Stimulated activated CD8-positive, alpha-beta memory T cell treated with anti-CD3 and anti-CD28 coated beads, Interleukin-15, amount 100 ng/mL, for 24 hours (primary cell): ENCODE results near the gene CD37.
"Not testable (repeated sequence)": the region's sequence is repeated elsewhere in the genome, so short reads cannot be mapped to it uniquely, and the experiment has no call there.

ENCODE experiments used
- DNase-seq: peaks from one replicate; pipeline ENCODE4 v3.0.0-alpha.2; 2020; ENCODE audit warnings: low read depth

CD37 gene

GRCh38 chr19:49347191-49347590 lies 12.0 kb downstream of the CD37 start:
- DNase-seq: no peak

- DNase-seq: no peak
Measured at GRCh38 chr19:49347835-49348234, 12.6 kb downstream of the CD37 start.

GRCh38 chr19:49348305-49349189 lies 13.3 kb downstream of the CD37 start:
- no peak for DNase-seq

- DNase-seq: no peak
Measured at GRCh38 chr19:49349567-49349966, 14.4 kb downstream of the CD37 start.

- DNase-seq: no peak
Measured at GRCh38 chr19:49355909-49356353, 20.7 kb downstream of the CD37 start.

- DNase-seq: no peak
Measured at GRCh38 chr19:49356382-49356781, 21.2 kb downstream of the CD37 start.

- no peak for DNase-seq
Measured at GRCh38 chr19:49357186-49357585, 22.0 kb downstream of the CD37 start.

- DNase-seq: no peak
Measured at GRCh38 chr19:49359851-49360820, 24.9 kb downstream of the CD37 start.

GRCh38 chr19:49361438-49362047 lies 26.3 kb downstream of the CD37 start:
- DNase-seq: no peak

GRCh38 chr19:49362048-49362928 lies 27.1 kb downstream of the CD37 start, which contains the start of gene TEAD2:
TEAD2 (minus strand) TSS chr19:49362416; CDS start chr19:49360075, 2,341 bp downstream.
- DNase-seq: no peak

GRCh38 chr19:49362929-49363267 lies 27.7 kb downstream of the CD37 start:
- DNase-seq: no peak

GRCh38 chr19:49363268-49364082 lies 28.3 kb downstream of the CD37 start, which contains the start of gene DKKL1:
DKKL1 (plus strand) TSS chr19:49363877; CDS start chr19:49363999, 122 bp downstream.
- peak; percentile 41 for DNase-seq

GRCh38 chr19:49364083-49364737 lies 29.0 kb downstream of the CD37 start:
- DNase-seq: no peak

GRCh38 chr19:49366110-49366509 lies 30.9 kb downstream of the CD37 start:
- DNase-seq: no peak

GRCh38 chr19:49368711-49369358 lies 33.6 kb downstream of the CD37 start:
- no peak for DNase-seq

GRCh38 chr19:49371184-49371583 lies 36.0 kb downstream of the CD37 start:
- no peak for DNase-seq

GRCh38 chr19:49373174-49373573 lies 38.0 kb downstream of the CD37 start:
- not testable (repeated sequence) for DNase-seq

GRCh38 chr19:49374665-49375434 lies 39.6 kb downstream of the CD37 start:
- DNase-seq: no peak
